CD14-positive monocyte (primary cell): ENCODE data around the gene SLC38A1. TPM values are rescaled to one million over a fixed set of nuclear protein-coding genes. Genes with fewer than 3 reads are reported as not detected.

Experiments used
- DNase-seq, 3 donors: peaks; one replicate each; pipeline ENCODE4 v3.0.0-alpha.2; 2011 to 2022
- H2AFZ ChIP-seq: 2 replicates; pipeline ENCODE4 v1.6.0; 2012; ENCODE audit warnings: mild to moderate bottlenecking, low read depth, low read length, inconsistent platforms; ENCODE audit not compliant: insufficient read depth, poor library complexity, severe bottlenecking
- H3K27ac ChIP-seq, 2 donors: 1 replicate in 1 of 2; 2 replicates in 1 of 2; pipeline ENCODE4 v1.5.1; 2012 to 2013; ENCODE audit warnings: low read length in 2 of 2, control low read depth in 1 of 2, inconsistent platforms in 1 of 2, low read depth in 1 of 2, mild to moderate bottlenecking in 1 of 2
- H3K27me3 ChIP-seq, 2 donors: one replicate each; pipeline versions ENCODE4 v1.6.0 to v1.6.1; 2011 to 2013; ENCODE audit warnings: low read length in 2 of 2; ENCODE audit not compliant: control insufficient read depth in 2 of 2, insufficient read depth in 2 of 2
- H3K36me3 ChIP-seq, 2 donors: replicated peaks in 1 of 2; 1 replicate in 1 of 2; 2 replicates in 1 of 2; pipeline versions ENCODE4 v1.5.1 to v1.6.1; 2012 to 2013; ENCODE audit warnings: low read length in 2 of 2, control low read depth in 1 of 2, inconsistent platforms in 1 of 2, mild to moderate bottlenecking in 1 of 2; ENCODE audit not compliant: insufficient read depth in 2 of 2, control insufficient read depth in 1 of 2
- H3K4me1 ChIP-seq, 2 donors: 1 replicate in 1 of 2; 2 replicates in 1 of 2; pipeline versions ENCODE4 v1.5.1 to v1.6.1; 2012 to 2013; ENCODE audit warnings: low read length in 2 of 2, control low read depth in 1 of 2, inconsistent platforms in 1 of 2, mild to moderate bottlenecking in 1 of 2, moderate library complexity in 1 of 2; ENCODE audit not compliant: insufficient read depth in 2 of 2, control insufficient read depth in 1 of 2
- H3K4me2 ChIP-seq: replicated peaks from 2 replicates; pipeline ENCODE3; 2012; ENCODE audit warnings: low read length, moderate library complexity, mild to moderate bottlenecking; ENCODE audit not compliant: poor library complexity, severe bottlenecking; ENCODE audit errors: extremely low read depth
- H3K4me3 ChIP-seq, 3 experiments: fragments of 200-600 bp in 1 of 3; sonication (generic) in 1 of 3; replicated peaks in 1 of 3; 1 replicate in 2 of 3; 2 replicates in 1 of 3; pipeline ENCODE4 v1.5.1; 2011 to 2013; ENCODE audit warnings: low read length in 3 of 3, mild to moderate bottlenecking in 3 of 3, control low read depth in 2 of 3, low read depth in 2 of 3, inconsistent platforms in 1 of 3, moderate library complexity in 1 of 3
- H3K79me2 ChIP-seq: 2 replicates; pipeline ENCODE4 v1.6.0; 2012; ENCODE audit warnings: mild to moderate bottlenecking, control low read depth, inconsistent platforms, low read length, moderate library complexity; ENCODE audit not compliant: insufficient read depth
- H3K9ac ChIP-seq: 2 replicates; pipeline ENCODE4 v1.6.0; 2017; ENCODE audit warnings: low read length, mild to moderate bottlenecking; ENCODE audit not compliant: insufficient read depth, poor library complexity, severe bottlenecking
- H3K9me3 ChIP-seq, 2 donors: replicated peaks in 1 of 2; 1 replicate in 1 of 2; 2 replicates in 1 of 2; pipeline versions ENCODE4 v1.5.1 to v1.6.1; 2012 to 2013; ENCODE audit warnings: low read length in 2 of 2, control low read depth in 1 of 2; ENCODE audit not compliant: control insufficient read depth in 1 of 2, insufficient read depth in 1 of 2
- H4K20me1 ChIP-seq: 2 replicates; pipeline ENCODE4 v1.6.0; 2012; ENCODE audit warnings: mild to moderate bottlenecking, low read length, control low read depth, moderate library complexity; ENCODE audit not compliant: insufficient read depth
- H3K27ac Mint-ChIP-seq, 7 donors: one replicate each; pipeline ENCODE4 v1.8.0; 2020; ENCODE audit warnings: mild to moderate bottlenecking in 7 of 7, mixed read lengths in 7 of 7, moderate library complexity in 6 of 7, inconsistent platforms in 2 of 7
- H3K27me3 Mint-ChIP-seq, 3 donors: one replicate each; pipeline ENCODE4 v1.8.0; 2021 to 2022; ENCODE audit warnings: low read depth in 3 of 3, mild to moderate bottlenecking in 3 of 3, mixed read lengths in 3 of 3, moderate library complexity in 3 of 3, inconsistent platforms in 1 of 3
- H3K36me3 Mint-ChIP-seq, 2 donors: one replicate each; pipeline ENCODE4 v1.8.0; 2020; ENCODE audit warnings: mixed read lengths in 2 of 2, inconsistent platforms in 1 of 2, mild to moderate bottlenecking in 1 of 2
- H3K4me1 Mint-ChIP-seq: one replicate; pipeline ENCODE4 v1.8.0; 2020; ENCODE audit warnings: mild to moderate bottlenecking, mixed read lengths
- H3K4me3 Mint-ChIP-seq, 2 donors: one replicate each; pipeline ENCODE4 v1.8.0; 2020; ENCODE audit warnings: mild to moderate bottlenecking in 2 of 2, mixed read lengths in 2 of 2, moderate library complexity in 1 of 2
- H3K9me3 Mint-ChIP-seq, 7 donors: one replicate each; pipeline ENCODE4 v1.8.0; 2020 to 2022; ENCODE audit warnings: mixed read lengths in 7 of 7, mild to moderate bottlenecking in 6 of 7, moderate library complexity in 6 of 7, inconsistent platforms in 2 of 7
- WGBS: methylation state at CpG from one replicate; pipeline ENCODE4 v1.1.5; 2013; ENCODE audit warnings: missing lambda C conversion rate; ENCODE audit not compliant: insufficient coverage; 5-methylcytosine and 5-hydroxymethylcytosine counted together
- intact Hi-C, 2 donors: fragments of 100-400 bp; cut with micrococcal nuclease; formaldehyde crosslinking; loops; one replicate each; pipeline versions ENCODE4 v1.15.0 to v1.15.1; 2023
- polyA plus RNA-seq, 3 donors: library from polyadenylated mRNA; depleted of rRNA in 1 of 3; unstranded in 2 of 3; stranded (reverse) in 1 of 3; fragments of 300-500 nt in 2 of 3; fragments of >200 nt in 1 of 3; fragmentation: Illumina TruSeq in 2 of 3; gene quantifications; 1 replicate in 2 of 3; 2 replicates in 1 of 3; pipeline ENCODE4 v1.2.3, GENCODE V29; 2012 to 2021
- TF ChIP-seq, protein P1 (sequence below): fragments of 200-600 bp; IDR thresholded peaks from one replicate; pipeline ENCODE4 v1.8.0; 2022; ENCODE audit warnings: antibody characterized with exemption, mild to moderate bottlenecking

The SLC38A1 gene
- polyA plus RNA-seq, 3 donors, result 0.92 to 1.9 (median 1.6) TPM

DNA sequence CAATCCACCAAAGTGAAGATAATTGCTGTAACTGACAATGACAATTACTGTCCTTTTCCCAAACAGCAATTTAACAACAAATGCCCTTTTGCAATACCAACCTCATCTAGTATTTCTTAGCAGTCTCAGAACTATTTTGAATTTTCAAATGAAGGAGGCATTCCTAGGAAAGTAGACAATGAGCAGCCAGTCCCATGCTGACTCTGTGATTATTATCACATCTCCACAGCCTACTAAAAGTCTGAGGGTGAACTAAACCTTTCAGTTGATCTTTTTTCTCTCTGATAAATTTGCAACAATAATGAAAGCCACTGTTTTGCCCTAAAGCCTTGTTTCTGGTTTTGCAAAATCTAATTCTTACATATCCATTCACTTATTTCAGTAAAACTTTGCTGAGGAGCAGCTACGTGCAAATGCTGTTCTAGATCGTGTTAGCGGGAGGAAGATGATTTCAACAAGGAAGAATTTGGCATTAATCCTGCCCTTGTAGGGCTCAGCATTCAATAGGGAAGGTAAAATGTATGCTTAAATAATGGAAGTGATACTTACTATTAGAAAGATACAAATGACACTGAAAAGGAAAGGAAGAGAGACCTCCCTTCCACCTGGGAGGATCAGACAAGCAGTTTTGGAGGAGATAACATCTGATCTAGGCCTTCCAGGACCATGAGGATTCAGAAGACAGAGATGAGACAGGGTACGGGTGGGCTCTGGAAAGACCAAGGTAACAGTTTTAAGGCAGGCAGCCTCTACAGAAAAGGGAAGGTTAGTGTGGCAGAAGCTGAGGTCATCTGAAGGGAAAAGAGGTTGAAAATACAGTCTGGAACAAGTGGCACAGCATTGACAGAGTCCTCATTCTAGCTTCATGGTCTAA lies 47.4 kb downstream of the SLC38A1 start:
- no peaks in the 10 kb centered on the region for H3K79me2 ChIP-seq
- no peaks in the 10 kb centered on the region for H3K27me3 ChIP-seq
- H3K9me3 ChIP-seq, result no peaks in the 10 kb centered on the region
- Mint-ChIP-seq H3K9me3 (peaks cover 0 to 4% (median 0%) of the 10 kb centered on the region in 7 donors), H3K4me3 (peak overlapping the region in 1 of 2 donors; percentile 8), H3K27ac (peak overlapping the region in 3 of 7 donors; percentile 32 to 81 (median 52)), H3K27me3 (peaks cover 6 to 11% (median 6%) of the 10 kb centered on the region in 3 donors), H3K36me3 (peaks cover 6 to 8% of the 10 kb centered on the region in 2 donors), H3K4me1 (peaks cover 71% of the 10 kb centered on the region)
- H3K4me2 ChIP-seq, result no peak overlapping the region
- intact Hi-C loops, result loop anchor here in 1 of 2 donors (10.0 kb wide), 1 partner anchor 237 kb away; no protein-coding TSS in a partner anchor
- DNase-seq, result no peak
- peaks cover 70 to 75% of the 10 kb centered on the region in 2 donors for H3K4me1 ChIP-seq
- no peak overlapping the region for H3K27ac ChIP-seq
- H2AFZ ChIP-seq, result no peak overlapping the region
- H3K9ac ChIP-seq, result no peak overlapping the region
- H4K20me1 ChIP-seq, result no peaks in the 10 kb centered on the region
- H3K36me3 ChIP-seq, result no peaks in the 10 kb centered on the region
- 43% methylated on average over 4 of the region's 4 CpGs for WGBS
- TF ChIP-seq, protein P1, sequence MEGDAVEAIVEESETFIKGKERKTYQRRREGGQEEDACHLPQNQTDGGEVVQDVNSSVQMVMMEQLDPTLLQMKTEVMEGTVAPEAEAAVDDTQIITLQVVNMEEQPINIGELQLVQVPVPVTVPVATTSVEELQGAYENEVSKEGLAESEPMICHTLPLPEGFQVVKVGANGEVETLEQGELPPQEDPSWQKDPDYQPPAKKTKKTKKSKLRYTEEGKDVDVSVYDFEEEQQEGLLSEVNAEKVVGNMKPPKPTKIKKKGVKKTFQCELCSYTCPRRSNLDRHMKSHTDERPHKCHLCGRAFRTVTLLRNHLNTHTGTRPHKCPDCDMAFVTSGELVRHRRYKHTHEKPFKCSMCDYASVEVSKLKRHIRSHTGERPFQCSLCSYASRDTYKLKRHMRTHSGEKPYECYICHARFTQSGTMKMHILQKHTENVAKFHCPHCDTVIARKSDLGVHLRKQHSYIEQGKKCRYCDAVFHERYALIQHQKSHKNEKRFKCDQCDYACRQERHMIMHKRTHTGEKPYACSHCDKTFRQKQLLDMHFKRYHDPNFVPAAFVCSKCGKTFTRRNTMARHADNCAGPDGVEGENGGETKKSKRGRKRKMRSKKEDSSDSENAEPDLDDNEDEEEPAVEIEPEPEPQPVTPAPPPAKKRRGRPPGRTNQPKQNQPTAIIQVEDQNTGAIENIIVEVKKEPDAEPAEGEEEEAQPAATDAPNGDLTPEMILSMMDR, result no peak
- H3K4me3 ChIP-seq, result no peak overlapping the region

DNA sequence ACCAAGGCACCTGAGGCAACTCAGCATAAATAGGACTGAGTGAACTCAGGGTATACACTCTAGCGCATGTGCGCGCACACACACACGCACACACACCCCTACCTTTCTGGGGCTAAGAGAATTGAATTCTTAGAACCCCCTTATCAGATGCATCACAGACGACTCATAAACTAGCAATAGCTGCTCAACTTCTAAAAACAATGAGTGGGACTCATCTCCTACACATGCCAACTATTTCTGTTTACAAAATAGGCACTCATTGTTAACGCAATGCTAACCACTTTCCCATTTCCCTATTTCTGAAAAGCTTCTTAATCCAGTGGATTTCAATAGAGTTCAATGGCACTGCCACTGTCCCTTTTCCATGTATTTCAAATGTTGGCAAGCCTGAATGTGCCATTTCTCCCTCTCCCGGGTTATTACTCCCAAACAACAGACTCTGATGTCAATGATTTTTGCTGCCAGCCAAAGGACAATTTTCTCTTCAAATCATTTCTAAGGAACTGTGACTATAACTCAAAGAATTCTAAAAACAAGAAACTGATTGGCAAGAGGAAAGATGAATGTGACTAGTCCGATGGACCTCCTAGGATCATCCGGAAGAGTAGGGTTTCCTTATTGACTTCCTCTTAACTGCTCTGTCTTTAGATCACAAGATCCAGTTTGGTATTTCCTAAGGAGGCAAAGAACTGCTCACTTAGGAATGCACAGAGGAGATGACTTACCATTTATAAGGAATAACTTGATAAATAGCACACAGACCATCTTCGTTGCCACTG lies 48.8 kb downstream of the SLC38A1 start:
- Histone ChIP-seq H3K9ac (no peak overlapping the region), H3K36me3 (no peaks in the 10 kb centered on the region), H3K79me2 (no peaks in the 10 kb centered on the region), H3K27me3 (no peaks in the 10 kb centered on the region), H3K4me1 (peaks cover 83 to 88% of the 10 kb centered on the region in 2 donors), H4K20me1 (no peaks in the 10 kb centered on the region), H3K4me2 (peak overlapping the region; percentile 19), H3K9me3 (no peaks in the 10 kb centered on the region), H3K27ac (peak overlapping the region in 1 of 2 donors; percentile 59), H2AFZ (no peak overlapping the region), H3K4me3 (no peak overlapping the region)
- intact Hi-C loops, result loop anchor here (5.0 to 10.0 kb wide), 4 partner anchors 47 to 565 kb away; partner anchors contain the start of genes SLC38A1 (in 2 of the 2) and SLC38A2 (in 1 of the 2)
- Mint-ChIP-seq H3K27me3 (peaks cover 13 to 19% (median 14%) of the 10 kb centered on the region in 3 donors), H3K4me3 (peak overlapping the region in 1 of 2 donors; percentile 54), H3K9me3 (peaks cover 0 to 4% (median 0%) of the 10 kb centered on the region in 7 donors), H3K27ac (peak overlapping the region in 6 of 7 donors; percentile 51 to 88 (median 72)), H3K4me1 (peaks cover 83% of the 10 kb centered on the region), H3K36me3 (peaks cover 6 to 8% of the 10 kb centered on the region in 2 donors)
- WGBS, result 0% methylated on average over 2 of the region's 10 CpGs
- TF ChIP-seq, protein P1, result no peak
- DNase-seq, result peak; percentile 52 to 76 (median 75)
